Measurements from ENCODE around the gene IL10RB.
"Not testable (repeated sequence)": the region's sequence is repeated elsewhere in the genome, so short reads cannot be mapped to it uniquely, and the experiment has no call there.

IL10RB gene

GRCh38 chr21:33266050-33266788 is at the start of gene IL10RB:
TSS of gene IL10RB (plus strand) at chr21:33266367. CDS start at chr21:33266466, 99 bp downstream.
- peak; percentile 64 for DNase-seq (ENCODE audit: low spot score)

- no peak for DNase-seq (ENCODE audit: low spot score)
Measured at GRCh38 chr21:33217138-33217520, 49.0 kb upstream of the IL10RB start.

- no peak for DNase-seq (ENCODE audit: low spot score)
Measured at GRCh38 chr21:33219300-33219699, 46.9 kb upstream of the IL10RB start.

GRCh38 chr21:33219954-33220353 is 46.2 kb upstream of the IL10RB start:
- no peak for DNase-seq (ENCODE audit: low spot score)

- not testable (repeated sequence) for DNase-seq (ENCODE audit: low spot score)
Measured at GRCh38 chr21:33225376-33225775, 40.8 kb upstream of the IL10RB start.

- no peak for DNase-seq (ENCODE audit: low spot score)
Measured at GRCh38 chr21:33228455-33228854, 37.7 kb upstream of the IL10RB start.

- DNase-seq (ENCODE audit: low spot score): no peak
Measured at GRCh38 chr21:33229099-33229783, 36.9 kb upstream of the IL10RB start.

GRCh38 chr21:33229784-33230544 is 36.2 kb upstream of the IL10RB start, which contains the start of gene IFNAR2:
TSS of gene IFNAR2 (plus strand) at chr21:33229938. CDS start at chr21:33241923, 11,985 bp downstream.
- peak; percentile 69 for DNase-seq (ENCODE audit: low spot score)

- peak; percentile 49 for DNase-seq (ENCODE audit: low spot score)
Measured at GRCh38 chr21:33230545-33231324, 35.4 kb upstream of the IL10RB start.

- peak; percentile 73 for DNase-seq (ENCODE audit: low spot score)
Measured at GRCh38 chr21:33231526-33231925, 34.6 kb upstream of the IL10RB start.

GRCh38 chr21:33232291-33233034 is 33.7 kb upstream of the IL10RB start:
- DNase-seq (ENCODE audit: low spot score): peak; percentile 30

GRCh38 chr21:33234635-33235520 is 31.3 kb upstream of the IL10RB start:
- DNase-seq (ENCODE audit: low spot score): no peak

GRCh38 chr21:33236013-33236686 is 30.0 kb upstream of the IL10RB start:
- no peak for DNase-seq (ENCODE audit: low spot score)

GRCh38 chr21:33236766-33237165 is 29.4 kb upstream of the IL10RB start:
- no peak for DNase-seq (ENCODE audit: low spot score)

- DNase-seq (ENCODE audit: low spot score): no peak
Measured at GRCh38 chr21:33237486-33237885, 28.7 kb upstream of the IL10RB start.

GRCh38 chr21:33238146-33238545 is 28.0 kb upstream of the IL10RB start:
- no peak for DNase-seq (ENCODE audit: low spot score)

GRCh38 chr21:33238565-33239255 is 27.5 kb upstream of the IL10RB start:
- DNase-seq (ENCODE audit: low spot score): peak; percentile 71

GRCh38 chr21:33239559-33240127 is 26.5 kb upstream of the IL10RB start:
- not testable (repeated sequence) for DNase-seq (ENCODE audit: low spot score)

- no peak for DNase-seq (ENCODE audit: low spot score)
Measured at GRCh38 chr21:33240404-33240803, 25.8 kb upstream of the IL10RB start.
